K562 (cell line): ENCODE results near the gene CHN2. TPM values are rescaled to one million over a fixed set of nuclear protein-coding genes. Genes with fewer than 3 reads are reported as not detected.

Experiments
- ATAC-seq: fragments of 200-7000 bp; cut with Tn5 transposase; 3 replicates; pipeline ENCODE4 v1.9.1; 2020; ENCODE audit warnings: moderate library complexity
- BruUV-seq: library from RNA; stranded (reverse); fragments of 400-500 nt; replicated peaks from 2 replicates; lab custom pipeline; 2021; lab: Mats Ljungman, UMichigan
- CTCF ChIA-PET: fragments of 300-600 bp; formaldehyde crosslinking; extraction: SDS; loops from one replicate; lab custom pipeline; 2021; ENCODE audit warnings: low intra/inter-chr PET ratio; lab: Yijun Ruan, JAX
- POLR2A ChIA-PET: fragments of 300-600, 350-650 bp; sonication (Branson Sonifier 250); formaldehyde crosslinking; extraction: SDS; loops from one replicate; lab custom pipeline; 2021; ENCODE audit warnings: antibody characterized with exemption, inconsistent platforms; lab: Yijun Ruan, JAX
- DNase-seq, 4 experiments: peaks; one replicate each; pipeline versions ENCODE4 v3.0.0 to v3.0.0-alpha.2; 2011 to 2018; ENCODE audit warnings: low spot score in 3 of 4, mixed read lengths in 3 of 4; ENCODE audit errors: extremely low read depth in 1 of 4
- FAIRE-seq: peaks from 2 replicates; lab custom pipeline; 2011; peaks lifted over from hg19 to GRCh38; lab: Jason Lieb, UNC
- H2AFZ ChIP-seq: 2 replicates; pipeline ENCODE4 v1.6.0; 2011; ENCODE audit warnings: low read depth, low read length, control low read depth, inconsistent platforms
- H3K27ac ChIP-seq: fragments of 200-600 bp; 3 replicates; pipeline ENCODE4 v1.8.0; 2011; ENCODE audit warnings: low read depth, mild to moderate bottlenecking, control low read depth, inconsistent platforms, low read length, moderate library complexity, mixed read lengths; ENCODE audit errors: extremely low read depth
- H3K27me3 ChIP-seq, 2 experiments: fragments of 300-600 bp in 1 of 2; 2 replicates in 1 of 2; 3 replicates in 1 of 2; pipeline versions ENCODE4 v1.6.0 to v1.8.0; 2011; ENCODE audit warnings: inconsistent platforms in 2 of 2, low read length in 2 of 2, mild to moderate bottlenecking in 1 of 2, mixed read lengths in 1 of 2, moderate library complexity in 1 of 2; ENCODE audit not compliant: control insufficient read depth in 2 of 2, insufficient read depth in 2 of 2
- H3K36me3 ChIP-seq: fragments of 300-600 bp; 3 replicates; pipeline ENCODE4 v1.8.0; 2011; ENCODE audit warnings: mild to moderate bottlenecking, low read length, inconsistent platforms; ENCODE audit not compliant: control insufficient read depth, insufficient read depth
- H3K4me1 ChIP-seq, 2 experiments: fragments of 200-600 bp in 1 of 2; replicated peaks in 1 of 2; 2 replicates in 1 of 2; 3 replicates in 1 of 2; pipeline versions ENCODE4 v1.5.1 to v1.8.0; 2011; ENCODE audit warnings: inconsistent platforms in 2 of 2, low read length in 2 of 2, mild to moderate bottlenecking in 1 of 2, mixed read lengths in 1 of 2, moderate library complexity in 1 of 2; ENCODE audit not compliant: control insufficient read depth in 2 of 2, insufficient read depth in 2 of 2
- H3K4me2 ChIP-seq: 2 replicates; pipeline ENCODE4 v1.6.1; 2011; ENCODE audit warnings: low read length, control low read depth, inconsistent platforms, mixed read lengths; ENCODE audit not compliant: insufficient read depth
- H3K4me3 ChIP-seq: fragments of 200-600 bp; sonication (generic), shearing (Covaris generic); 2 replicates; pipeline ENCODE4 v1.5.1; 2016; ENCODE audit warnings: control low read depth, inconsistent platforms
- H3K79me2 ChIP-seq: fragments of 200-600 bp; 3 replicates; pipeline ENCODE4 v1.8.0; 2011; ENCODE audit warnings: low read length, inconsistent platforms; ENCODE audit not compliant: control insufficient read depth, insufficient read depth
- H3K9ac ChIP-seq, 2 experiments: 2 replicates each; pipeline versions ENCODE4 v1.6.0 to v1.6.1; 2011; ENCODE audit warnings: low read depth in 2 of 2, low read length in 2 of 2, control low read depth in 1 of 2, inconsistent platforms in 1 of 2, mild to moderate bottlenecking in 1 of 2, mixed read lengths in 1 of 2; ENCODE audit not compliant: insufficient read depth in 1 of 2
- H3K9me1 ChIP-seq: one replicate; pipeline ENCODE4 v1.6.0; 2011; ENCODE audit warnings: inconsistent platforms, mild to moderate bottlenecking, low read length, moderate library complexity; ENCODE audit not compliant: control insufficient read depth, insufficient read depth
- H3K9me3 ChIP-seq: replicated peaks from 2 replicates; pipeline ENCODE4 v1.5.1; 2011; ENCODE audit warnings: low read depth, low read length, inconsistent platforms; ENCODE audit not compliant: control insufficient read depth, insufficient read depth
- H4K20me1 ChIP-seq: replicated peaks from 2 replicates; pipeline ENCODE4 v1.6.1; 2011; ENCODE audit warnings: low read length, inconsistent platforms, mixed read lengths; ENCODE audit not compliant: control insufficient read depth, insufficient read depth
- BMI1 ChIP-seq: fragments of 150-350 bp; IDR thresholded peaks from 2 replicates; pipeline ENCODE4 v1.6.1; 2014; ENCODE audit warnings: low read length
- FOXO4 ChIP-seq: fragments of 450-650 bp; formaldehyde crosslinking; IDR thresholded peaks from 2 replicates; pipeline ENCODE4 v1.4.0; 2020; ENCODE audit warnings: mild to moderate bottlenecking, moderate library complexity
- GTF2E2 ChIP-seq: fragments of 200-800 bp; sonication (Bioruptor generic); IDR thresholded peaks from 2 replicates; pipeline ENCODE4 v1.6.1; 2016; ENCODE audit warnings: missing genetic modification characterization, missing compliant biosample characterization
- HLTF ChIP-seq: fragments of 450-650 bp; IDR thresholded peaks from 2 replicates; pipeline ENCODE4 v1.6.1; 2016
- PBX2 ChIP-seq, 2 experiments: IDR thresholded peaks in 1 of 2; conservative IDR thresholded peaks in 1 of 2; 2 replicates each; pipeline ENCODE4 v1.6.1; 2016; ENCODE audit warnings: low read depth in 2 of 2, mild to moderate bottlenecking in 1 of 2, missing compliant biosample characterization in 1 of 2, missing genetic modification characterization in 1 of 2, moderate library complexity in 1 of 2
- SNIP1 ChIP-seq: fragments of 450-650 bp; IDR thresholded peaks from 2 replicates; pipeline ENCODE4 v1.7.1; 2017; ENCODE audit warnings: low read depth, mild to moderate bottlenecking
- SP1 ChIP-seq: sonication (generic); formaldehyde crosslinking; IDR thresholded peaks from 2 replicates; pipeline ENCODE4 v1.8.1; 2022; ENCODE audit warnings: mild to moderate bottlenecking, missing genetic modification reagents
- ZFPM2 ChIP-seq: fragments of 250-450 bp; sonication (Bioruptor Pico); IDR thresholded peaks from 2 replicates; pipeline ENCODE4 v1.5.1; 2022; ENCODE audit warnings: mild to moderate bottlenecking
- ZKSCAN1 ChIP-seq: fragments of 150-350 bp; IDR thresholded peaks from 2 replicates; pipeline ENCODE4 v1.6.1; 2016; ENCODE audit warnings: low read depth, low read length
- WGBS: fragments of 100-300 bp; shearing (Covaris generic); methylation state at CpG from one replicate; pipeline ENCODE4 v1.1.6; 2016; ENCODE audit warnings: low coverage, mixed read lengths; ENCODE audit not compliant: insufficient coverage; ENCODE audit errors: missing lambda C conversion rate; 5-methylcytosine and 5-hydroxymethylcytosine counted together
- in situ Hi-C: fragments of 300-500 bp; cut with MboI; formaldehyde crosslinking; loops from 4 replicates; pipeline ENCODE4 v1.15.0; 2018; ENCODE audit warnings: inconsistent platforms, mixed read lengths
- intact Hi-C: fragments of 100-400 bp; cut with micrococcal nuclease; formaldehyde crosslinking; loops from 2 replicates; pipeline ENCODE4 v1.14.2; 2022
- polyA plus RNA-seq, 8 experiments: library from polyadenylated mRNA; depleted of rRNA in 4 of 8; stranded (reverse) in 5 of 8; unstranded in 3 of 8; fragments of >200 nt; fragmentation: Nextera tagmentation in 2 of 8; fragmentation: Illumina TruSeq in 1 of 8; extraction: Ambion mirVana in 2 of 8; extraction: Trizol in 1 of 8; gene quantifications; 2 replicates each; pipeline versions ENCODE4 v1.2.1 to v1.2.3, GENCODE V29; 2011 to 2014; ENCODE audit warnings: inconsistent platforms in 1 of 8, missing spikeins in 1 of 8
- total RNA-seq, 7 experiments: library from RNA; depleted of rRNA in 6 of 7; stranded (reverse); fragments of >200 nt in 6 of 7; fragmentation: Illumina TruSeq in 2 of 7; extraction: Trizol in 2 of 7; gene quantifications; 2 replicates each; pipeline versions ENCODE4 v1.2.1 to v1.2.3, GENCODE V29; 2011 to 2021; ENCODE audit warnings: low replicate concordance in 1 of 7

The CHN2 gene
- total and polyA plus RNA-seq, 9 of the 15 experiments (the other 6 are each of a cell fraction or from before 2014, with no cell fraction given): 0.12 to 2.1 (median 0.31) TPM; not detected in 1

GRCh38 chr7:29281782-29282541, 87.4 kb downstream of the CHN2 start (continued):
- TF ChIP-seq PBX2 (CRISPR knock-in tag; IDR thresholded peaks at IDR 0.05; ENCODE audit: low read depth) (no peak), PBX2 (tag; conservative IDR thresholded peaks at IDR 0.05; ENCODE audit: low read depth) (peak; percentile 63)

- TF ChIP-seq GTF2E2 (tag): no peak
- no peak for TF ChIP-seq SP1 (CRISPR knock-in tag)
- no peak for TF ChIP-seq HLTF
- TF ChIP-seq SNIP1: no peak
- TF ChIP-seq ZKSCAN1: no peak
- no peak for TF ChIP-seq BMI1
- no peak for TF ChIP-seq ZFPM2
- no peak for TF ChIP-seq FOXO4 (CRISPR knock-in tag)
- TF ChIP-seq, all 486 proteins: peak for 0
- no TSS peak for BruUV-seq
- no peaks in the 10 kb centered on the region for H3K9me1 ChIP-seq
- ATAC-seq (no peak), FAIRE-seq (no peak), DNase-seq (no peak)
- intact Hi-C loops (no loop called here), in situ Hi-C loops (no loop called here)
- no peaks in the 10 kb centered on the region for H3K79me2 ChIP-seq
- no peak overlapping the region for H3K27ac ChIP-seq
- H2AFZ ChIP-seq: 0 out of 2 replicates have a peak overlapping the region, but pooled peaks have one; percentile 39
- no peaks in the 10 kb centered on the region for H3K4me1 ChIP-seq
- ChIA-PET CTCF (no interaction called here), POLR2A (interaction anchor here (1.0 kb wide), 1 partner anchor 11 kb away, joined by 3 read pairs; no protein-coding TSS in a partner anchor)
- H3K27me3 ChIP-seq: peaks cover 0 to 12% of the 10 kb centered on the region in 2 experiments; a peak in 2 of 5 replicates
- H4K20me1 ChIP-seq: no peaks in the 10 kb centered on the region
- no peak overlapping the region for H3K4me2 ChIP-seq
- no peaks in the 10 kb centered on the region for H3K36me3 ChIP-seq
- WGBS: 4% methylated on average over 13 of the region's 13 CpGs
- H3K4me3 ChIP-seq: no peak overlapping the region
- H3K9me3 ChIP-seq: no peaks in the 10 kb centered on the region
- H3K9ac ChIP-seq: no peak overlapping the region
Observed at GRCh38 chr7:29282819-29283414, 88.3 kb downstream of the CHN2 start.
